HEK293T (cell line): Measurements from ENCODE around the gene CFAP73.

ENCODE experiments used
- ARNT ChIP-seq: fragments of 450-650 bp; IDR thresholded peaks from 2 replicates; pipeline ENCODE4 v1.6.1; 2017; ENCODE audit warnings: mild to moderate bottlenecking
- CTBP1 ChIP-seq: fragments of 450-650 bp; IDR thresholded peaks from 2 replicates; pipeline ENCODE4 v1.6.1; 2016; ENCODE audit warnings: borderline replicate concordance
- FOXM1 ChIP-seq: fragments of 450-650 bp; IDR thresholded peaks from 2 replicates; pipeline ENCODE4 v1.6.1; 2017; ENCODE audit warnings: mild to moderate bottlenecking, borderline replicate concordance
- SP1 ChIP-seq: fragments of 450-650 bp; IDR thresholded peaks from 2 replicates; pipeline ENCODE4 v1.6.1; 2017
- SUZ12 ChIP-seq: fragments of 450-650 bp; IDR thresholded peaks from 2 replicates; pipeline ENCODE4 v1.6.1; 2016; ENCODE audit warnings: mild to moderate bottlenecking
- ZNF384 ChIP-seq: fragments of 450-650 bp; IDR thresholded peaks from 2 replicates; pipeline ENCODE4 v1.6.1; 2016

- TF ChIP-seq FOXM1 (no peak), SP1 (no peak), ARNT (no peak), SUZ12 (no peak), CTBP1 (no peak), ZNF384 (no peak)
These were observed 12.5 kb upstream of the CFAP73 start for GRCh38 chr12:113136990-113137511.
